PC-3 (cell line): ENCODE measurements around the gene ATP8A2. TPM values are rescaled to one million over a fixed set of nuclear protein-coding genes. Genes with fewer than 3 reads are reported as not detected.

Experiments
- ATAC-seq: fragments of 200-7000 bp; cut with Tn5 transposase; 2 replicates; pipeline ENCODE4 v1.9.1; 2020; ENCODE audit warnings: mild to moderate bottlenecking, moderate library complexity
- BruUV-seq: library from RNA; stranded (reverse); fragments of 400-500 nt; replicated peaks from 2 replicates; lab custom pipeline; 2021; lab: Mats Ljungman, UMichigan
- CTCF ChIA-PET: fragments of 300-600 bp; sonication (Branson Sonifier 250); formaldehyde crosslinking; loops from one replicate; lab custom pipeline; 2022; ENCODE audit warnings: antibody characterized with exemption; lab: Charles Lee
- POLR2A ChIA-PET: fragments of 300-600 bp; sonication (Branson Sonifier 250); formaldehyde crosslinking; loops from one replicate; lab custom pipeline; 2022; ENCODE audit warnings: antibody characterized with exemption; ENCODE audit not compliant: unreplicated experiment; lab: Charles Lee
- DNase-seq: peaks from one replicate; pipeline ENCODE4 v3.0.0-alpha.2; 2015
- H2AFZ ChIP-seq: fragments of 300-600 bp; sonication (generic); 2 replicates; pipeline ENCODE4 v1.6.0; 2016; ENCODE audit warnings: antibody characterized with exemption, low read length
- H3F3A ChIP-seq: fragments of 300-600 bp; sonication (generic); one replicate; pipeline ENCODE4 v1.6.0; 2017; ENCODE audit warnings: antibody characterized with exemption, low read length, control low read depth, mild to moderate bottlenecking; ENCODE audit not compliant: unreplicated experiment
- H3K27ac ChIP-seq: fragments of 300-600 bp; sonication (generic); 2 replicates; pipeline ENCODE4 v1.5.1; 2016; ENCODE audit warnings: mild to moderate bottlenecking, low read length
- H3K27me3 ChIP-seq: fragments of 300-600 bp; sonication (generic); 2 replicates; pipeline ENCODE4 v1.6.1; 2016; ENCODE audit warnings: low read length, mixed read lengths
- H3K36me3 ChIP-seq: fragments of 300-600 bp; sonication (generic); 2 replicates; pipeline ENCODE4 v1.6.1; 2016; ENCODE audit warnings: low read depth, mixed run types, low read length, mixed read lengths
- H3K4me1 ChIP-seq: fragments of 300-600 bp; sonication (generic); 2 replicates; pipeline ENCODE4 v1.5.1; 2016; ENCODE audit warnings: low read length; ENCODE audit not compliant: insufficient read depth
- H3K4me2 ChIP-seq: fragments of 300-600 bp; sonication (generic); 2 replicates; pipeline ENCODE4 v1.6.0; 2016; ENCODE audit warnings: low read length
- H3K4me3 ChIP-seq: fragments of 300-600 bp; sonication (generic); 2 replicates; pipeline ENCODE4 v1.5.1; 2016; ENCODE audit warnings: mild to moderate bottlenecking, low read length, mixed read lengths
- H3K79me2 ChIP-seq: fragments of 300-600 bp; sonication (generic); 2 replicates; pipeline ENCODE4 v1.6.1; 2017; ENCODE audit warnings: low read length, mixed read lengths
- H3K9ac ChIP-seq: fragments of 300-600 bp; sonication (generic); 2 replicates; pipeline ENCODE4 v1.6.0; 2016; ENCODE audit warnings: mild to moderate bottlenecking, low read length
- H3K9me2 ChIP-seq: fragments of 300-600 bp; sonication (generic); replicated peaks from 2 replicates; pipeline ENCODE4 v1.6.1; 2016; ENCODE audit warnings: mixed run types, low read length, mixed read lengths
- H3K9me3 ChIP-seq: fragments of 300-600 bp; sonication (generic); 2 replicates; pipeline ENCODE4 v1.6.1; 2016; ENCODE audit warnings: low read length, mixed read lengths
- H4K20me1 ChIP-seq: fragments of 300-600 bp; sonication (generic); 2 replicates; pipeline ENCODE4 v1.6.1; 2016; ENCODE audit warnings: low read length, mixed read lengths
- EZH2 ChIP-seq: fragments of 300-600 bp; sonication (generic); IDR thresholded peaks from one replicate; pipeline ENCODE4 v1.6.1; 2017; ENCODE audit warnings: antibody characterized with exemption, mild to moderate bottlenecking, low read length; ENCODE audit not compliant: unreplicated experiment
- EZH2phosphoT487 ChIP-seq: fragments of 300-600 bp; sonication (generic); IDR thresholded peaks from 2 replicates; pipeline ENCODE4 v1.6.1; 2018; ENCODE audit warnings: mild to moderate bottlenecking, antibody characterized with exemption, low read length, borderline replicate concordance
- intact Hi-C: fragments of 100-400 bp; cut with micrococcal nuclease; formaldehyde crosslinking; loops from 2 replicates; pipeline ENCODE4 v1.9.0; 2023
- total RNA-seq: library from RNA; depleted of rRNA; stranded (reverse); fragments of >200 nt; gene quantifications from 2 replicates; pipeline ENCODE4 v1.2.3, GENCODE V29; 2014
- TF ChIP-seq, protein P1 (sequence below): fragments of 300-600 bp; sonication (generic); conservative IDR thresholded peaks from 2 replicates; pipeline ENCODE4 v1.5.1; 2017; ENCODE audit warnings: antibody characterized with exemption, low read depth, mild to moderate bottlenecking, low read length

Gene ATP8A2
- total RNA-seq, 1 experiment from 2014 or later: 0.04 TPM

DNA sequence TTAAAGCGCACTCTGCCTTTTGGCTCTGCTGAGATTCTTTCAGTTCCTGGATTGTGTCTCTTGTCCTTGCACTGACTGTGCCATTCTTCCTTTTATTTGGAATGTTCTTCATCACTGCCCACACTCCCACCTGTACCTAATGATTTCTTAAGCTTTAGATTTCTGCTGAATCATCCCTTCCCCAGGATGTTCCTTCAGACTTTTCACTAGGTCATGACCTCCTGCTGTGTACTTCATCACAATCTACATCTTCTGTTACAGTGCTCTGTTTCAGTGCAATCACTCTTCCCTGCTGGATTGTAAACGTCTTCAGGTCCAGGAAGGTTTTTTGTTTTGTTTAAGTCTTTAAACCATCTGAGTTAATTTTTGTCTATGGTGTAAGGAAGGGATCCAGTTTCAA is 281.0 kb downstream of the ATP8A2 start:
- Histone ChIP-seq H3K9me2 (no peaks in the 10 kb centered on the region), H3K27me3 (peaks cover 8% of the 10 kb centered on the region; the same call in 1 of the 2 replicates), H2AFZ (no peak overlapping the region), H3K79me2 (no peaks in the 10 kb centered on the region), H3K4me2 (no peak overlapping the region), H3K36me3 (no peaks in the 10 kb centered on the region), H3K4me1 (no peaks in the 10 kb centered on the region), H4K20me1 (no peaks in the 10 kb centered on the region), H3K27ac (no peak overlapping the region), H3K4me3 (no peak overlapping the region), H3K9ac (no peak overlapping the region), H3F3A (no peaks in the 10 kb centered on the region), H3K9me3 (no peaks in the 10 kb centered on the region)
- no peak for TF ChIP-seq EZH2phosphoT487
- no peak for TF ChIP-seq EZH2
- TF ChIP-seq, protein P1, sequence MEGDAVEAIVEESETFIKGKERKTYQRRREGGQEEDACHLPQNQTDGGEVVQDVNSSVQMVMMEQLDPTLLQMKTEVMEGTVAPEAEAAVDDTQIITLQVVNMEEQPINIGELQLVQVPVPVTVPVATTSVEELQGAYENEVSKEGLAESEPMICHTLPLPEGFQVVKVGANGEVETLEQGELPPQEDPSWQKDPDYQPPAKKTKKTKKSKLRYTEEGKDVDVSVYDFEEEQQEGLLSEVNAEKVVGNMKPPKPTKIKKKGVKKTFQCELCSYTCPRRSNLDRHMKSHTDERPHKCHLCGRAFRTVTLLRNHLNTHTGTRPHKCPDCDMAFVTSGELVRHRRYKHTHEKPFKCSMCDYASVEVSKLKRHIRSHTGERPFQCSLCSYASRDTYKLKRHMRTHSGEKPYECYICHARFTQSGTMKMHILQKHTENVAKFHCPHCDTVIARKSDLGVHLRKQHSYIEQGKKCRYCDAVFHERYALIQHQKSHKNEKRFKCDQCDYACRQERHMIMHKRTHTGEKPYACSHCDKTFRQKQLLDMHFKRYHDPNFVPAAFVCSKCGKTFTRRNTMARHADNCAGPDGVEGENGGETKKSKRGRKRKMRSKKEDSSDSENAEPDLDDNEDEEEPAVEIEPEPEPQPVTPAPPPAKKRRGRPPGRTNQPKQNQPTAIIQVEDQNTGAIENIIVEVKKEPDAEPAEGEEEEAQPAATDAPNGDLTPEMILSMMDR: no peak
- ATAC-seq (no peak), DNase-seq (no peak)
- BruUV-seq: no TSS peak
- POLR2A ChIA-PET: no interaction called here
- CTCF ChIA-PET: no interaction called here
- intact Hi-C loops: no loop called here

- Histone ChIP-seq H3K9ac (no peak overlapping the region), H3K27me3 (peaks cover 17% of the 10 kb centered on the region; the same call in 1 of the 2 replicates), H3K36me3 (no peaks in the 10 kb centered on the region), H3K9me3 (no peaks in the 10 kb centered on the region), H3K4me1 (no peaks in the 10 kb centered on the region), H3K4me2 (no peak overlapping the region), H3K9me2 (no peaks in the 10 kb centered on the region), H3K4me3 (no peak overlapping the region), H2AFZ (no peak overlapping the region), H4K20me1 (no peaks in the 10 kb centered on the region), H3F3A (no peaks in the 10 kb centered on the region), H3K79me2 (no peaks in the 10 kb centered on the region), H3K27ac (no peak overlapping the region)
- TF ChIP-seq EZH2 (no peak), EZH2phosphoT487 (no peak)
- TF ChIP-seq, protein P1: no peak
- ChIA-PET POLR2A (no interaction called here), CTCF (no interaction called here)
- DNase-seq (peak; percentile 58), ATAC-seq (no peak)
- no TSS peak for BruUV-seq
- intact Hi-C loops: no loop called here
Measured at GRCh38 chr13:25654322-25654721, 282.5 kb downstream of the ATP8A2 start.

DNA sequence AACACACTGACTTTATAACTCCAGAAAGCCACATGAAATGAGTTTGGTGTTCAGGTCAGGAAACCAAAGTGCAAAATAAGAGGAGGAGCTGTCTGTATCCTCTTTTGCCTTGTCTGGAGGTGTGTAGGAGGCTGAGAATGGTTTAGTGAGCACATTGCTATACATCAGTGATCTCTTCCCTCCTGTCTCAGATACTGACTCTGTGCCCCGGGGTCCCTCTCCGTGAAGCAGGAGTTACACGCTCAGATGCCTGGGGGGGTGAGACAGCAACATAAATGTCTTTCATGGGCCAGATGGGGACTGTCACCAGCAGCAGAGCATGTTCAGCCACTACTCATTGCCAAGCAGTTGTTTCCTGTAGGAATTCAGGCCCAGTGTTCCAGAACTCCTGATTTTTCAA is 285.4 kb downstream of the ATP8A2 start:
- BruUV-seq: no TSS peak
- Histone ChIP-seq H3K9me3 (no peaks in the 10 kb centered on the region), H4K20me1 (no peaks in the 10 kb centered on the region), H3K9me2 (no peaks in the 10 kb centered on the region), H3F3A (no peaks in the 10 kb centered on the region), H3K4me2 (no peak overlapping the region), H3K4me1 (no peaks in the 10 kb centered on the region), H3K27me3 (peaks cover 34% of the 10 kb centered on the region), H3K36me3 (no peaks in the 10 kb centered on the region), H3K4me3 (no peak overlapping the region), H3K27ac (no peak overlapping the region), H3K9ac (no peak overlapping the region), H2AFZ (no peak overlapping the region), H3K79me2 (no peaks in the 10 kb centered on the region)
- TF ChIP-seq EZH2 (no peak), EZH2phosphoT487 (no peak)
- TF ChIP-seq, protein P1: no peak
- intact Hi-C loops: no loop called here
- no peak for DNase-seq
- POLR2A ChIA-PET: no interaction called here
- ATAC-seq: no peak
- CTCF ChIA-PET: no interaction called here
